Keratinocyte (primary cell): ENCODE measurements around the gene CSNK1G1. TPM values are rescaled to one million over a fixed set of nuclear protein-coding genes. Genes with fewer than 3 reads are reported as not detected.

Experiments
- DNase-seq: peaks from one replicate; pipeline ENCODE4 v3.0.0-alpha.2; 2011; ENCODE audit warnings: low read depth, missing footprints, low spot score
- FAIRE-seq: peaks from 2 replicates; lab custom pipeline; 2011; peaks lifted over from hg19 to GRCh38; lab: Jason Lieb, UNC
- H2AFZ ChIP-seq: 2 replicates; pipeline ENCODE4 v1.6.0; 2012; ENCODE audit warnings: low read length, control low read depth, inconsistent platforms; ENCODE audit not compliant: control insufficient read depth
- H3K27ac ChIP-seq: 2 replicates; pipeline ENCODE4 v1.5.1; 2011; ENCODE audit warnings: low read length; ENCODE audit not compliant: control insufficient read depth, insufficient read depth
- H3K27me3 ChIP-seq: 3 replicates; pipeline ENCODE4 v1.6.0; 2011; ENCODE audit warnings: low read length; ENCODE audit not compliant: control insufficient read depth, insufficient read depth; ENCODE audit errors: extremely low read depth
- H3K36me3 ChIP-seq, 2 experiments: 2 replicates in 1 of 2; 3 replicates in 1 of 2; pipeline ENCODE4 v1.5.1; 2011; ENCODE audit warnings: low read length in 2 of 2, mild to moderate bottlenecking in 1 of 2; ENCODE audit not compliant: control insufficient read depth in 2 of 2, insufficient read depth in 2 of 2; ENCODE audit errors: extremely low read depth in 1 of 2
- H3K4me1 ChIP-seq: 3 replicates; pipeline ENCODE4 v1.5.1; 2011; ENCODE audit warnings: low read length; ENCODE audit not compliant: control insufficient read depth, insufficient read depth; ENCODE audit errors: extremely low read depth
- H3K4me2 ChIP-seq: 3 replicates; pipeline ENCODE4 v1.6.0; 2011; ENCODE audit warnings: low read depth, low read length; ENCODE audit not compliant: control insufficient read depth, insufficient read depth; ENCODE audit errors: extremely low read depth
- H3K4me3 ChIP-seq, 3 experiments: fragments of 200-600 bp in 1 of 3; sonication (generic) in 1 of 3; 2 replicates in 2 of 3; 3 replicates in 1 of 3; pipeline ENCODE4 v1.5.1; 2011 to 2016; ENCODE audit warnings: low read length in 3 of 3, mild to moderate bottlenecking in 3 of 3, control low read depth in 2 of 3, inconsistent platforms in 1 of 3, low read depth in 1 of 3, mixed read lengths in 1 of 3, mixed run types in 1 of 3, moderate library complexity in 1 of 3; ENCODE audit not compliant: control insufficient read depth in 2 of 3, insufficient read depth in 2 of 3; ENCODE audit errors: extremely low read depth in 1 of 3
- H3K79me2 ChIP-seq: 2 replicates; pipeline ENCODE4 v1.6.0; 2012; ENCODE audit warnings: low read length; ENCODE audit not compliant: control insufficient read depth, insufficient read depth
- H3K9ac ChIP-seq: 3 replicates; pipeline ENCODE4 v1.6.0; 2011; ENCODE audit warnings: low read length; ENCODE audit not compliant: control insufficient read depth, insufficient read depth; ENCODE audit errors: extremely low read depth
- H3K9me1 ChIP-seq: 3 replicates; pipeline ENCODE4 v1.6.0; 2011; ENCODE audit warnings: low read length; ENCODE audit not compliant: control insufficient read depth, insufficient read depth; ENCODE audit errors: extremely low read depth
- H3K9me3 ChIP-seq: 2 replicates; pipeline ENCODE4 v1.5.1; 2012; ENCODE audit warnings: low read depth, low read length; ENCODE audit not compliant: control insufficient read depth
- H4K20me1 ChIP-seq: 3 replicates; pipeline ENCODE4 v1.6.0; 2011; ENCODE audit warnings: low read length; ENCODE audit not compliant: control insufficient read depth, insufficient read depth; ENCODE audit errors: extremely low read depth
- CTCF ChIP-seq, 3 experiments: IDR thresholded peaks in 1 of 3; conservative IDR thresholded peaks in 1 of 3; optimal IDR thresholded peaks in 1 of 3; 2 replicates in 2 of 3; 3 replicates in 1 of 3; pipeline versions ENCODE3 to v1.5.1; 2011; ENCODE audit warnings: low read length in 3 of 3, mild to moderate bottlenecking in 3 of 3, moderate library complexity in 2 of 3, control low read depth in 1 of 3, inconsistent platforms in 1 of 3; ENCODE audit not compliant: insufficient read depth in 2 of 3; ENCODE audit errors: extremely low read depth in 1 of 3
- EZH2 ChIP-seq: IDR thresholded peaks from one replicate; pipeline ENCODE4 v1.6.1; 2012; ENCODE audit warnings: inconsistent platforms, mild to moderate bottlenecking, low read length, moderate library complexity
- dilution Hi-C: fragments of 300-500 bp; cut with MboI; formaldehyde crosslinking; loops from one replicate; pipeline ENCODE4 v1.7.0; 2020; ENCODE audit warnings: low sequenced_read_pairs; ENCODE audit not compliant: extremely low pct_ligation_motif_present
- polyA plus RNA-seq, 5 experiments: library from polyadenylated mRNA; depleted of rRNA in 3 of 5; stranded (reverse) in 3 of 5; stranded (forward) in 1 of 5; unstranded in 1 of 5; fragments of >200 nt; gene quantifications; 1 replicate in 1 of 5; 2 replicates in 3 of 5; 3 replicates in 1 of 5; pipeline versions ENCODE4 v1.2.1 to v1.2.3, GENCODE V29; 2011 to 2012; ENCODE audit warnings: missing spikeins in 2 of 5, low read depth in 1 of 5, low replicate concordance in 1 of 5

The CSNK1G1 gene
- polyA plus RNA-seq, 1 donor (not counting 4 experiments of a cell fraction or from before 2014, with no cell fraction given), result 28.9 TPM

- no peak overlapping the region for H3K4me2 ChIP-seq
- H3K27ac ChIP-seq, result no peak overlapping the region
- peaks cover 0 to 10% of the 10 kb centered on the region in 2 experiments for H3K36me3 ChIP-seq
- H3K4me1 ChIP-seq, result no peaks in the 10 kb centered on the region
- H3K27me3 ChIP-seq, result no peaks in the 10 kb centered on the region
- no peaks in the 10 kb centered on the region for H3K9me3 ChIP-seq
- H4K20me1 ChIP-seq, result no peaks in the 10 kb centered on the region
- H3K9me1 ChIP-seq, result no peaks in the 10 kb centered on the region
- H3K9ac ChIP-seq, result no peak overlapping the region
- H3K79me2 ChIP-seq, result no peaks in the 10 kb centered on the region
- dilution Hi-C loops, result no loop called here
- H3K4me3 ChIP-seq, result no peak overlapping the region
- DNase-seq, result no peak
- no peak overlapping the region for H2AFZ ChIP-seq
- FAIRE-seq, result no peak
- TF ChIP-seq EZH2 (no peak), CTCF (optimal IDR thresholded peaks at IDR 0.05 in 1 of 3, IDR thresholded peaks at IDR 0.05 in 1 of 3, conservative IDR thresholded peaks at IDR 0.05 in 1 of 3; ENCODE audit: extremely low read depth in 1 of 3, insufficient read depth in 2 of 3, low read length in 3 of 3) (no peak)
Observed at GRCh38 chr15:64193971-64194370, 162.0 kb downstream of the CSNK1G1 start.

GRCh38 chr15:64191971-64192830 lies 163.8 kb downstream of the CSNK1G1 start:
- H3K4me1 ChIP-seq, result peaks cover 16% of the 10 kb centered on the region
- no peak overlapping the region for H3K27ac ChIP-seq
- no peaks in the 10 kb centered on the region for H3K27me3 ChIP-seq
- FAIRE-seq (no peak), DNase-seq (no peak)
- no peak overlapping the region for H3K9ac ChIP-seq
- no peaks in the 10 kb centered on the region for H3K9me1 ChIP-seq
- H3K9me3 ChIP-seq, result no peaks in the 10 kb centered on the region
- H3K4me2 ChIP-seq, result no peak overlapping the region
- H3K79me2 ChIP-seq, result no peaks in the 10 kb centered on the region
- H3K36me3 ChIP-seq, result peaks cover 0 to 9% of the 10 kb centered on the region in 2 experiments
- no peak overlapping the region for H3K4me3 ChIP-seq
- no peaks in the 10 kb centered on the region for H4K20me1 ChIP-seq
- no peak for TF ChIP-seq EZH2
- no peak for TF ChIP-seq CTCF (optimal IDR thresholded peaks at IDR 0.05 in 1 of 3, IDR thresholded peaks at IDR 0.05 in 1 of 3, conservative IDR thresholded peaks at IDR 0.05 in 1 of 3; ENCODE audit: extremely low read depth in 1 of 3, insufficient read depth in 2 of 3, low read length in 3 of 3)
- dilution Hi-C loops, result no loop called here
- no peak overlapping the region for H2AFZ ChIP-seq
